Upper lobe of left lung (tissue), 6 donors: Measurements from ENCODE around the gene LRRC18. TPM values are rescaled to one million over a fixed set of nuclear protein-coding genes. Genes with fewer than 3 reads are reported as not detected.

Experiments used
- ATAC-seq, 2 donors: fragments of 200-7000 bp; cut with Tn5 transposase; one replicate each; pipeline ENCODE4 v1.9.1; 2022; ENCODE audit warnings: mild to moderate bottlenecking in 2 of 2, moderate library complexity in 2 of 2; ENCODE audit not compliant: low FRiP score in 2 of 2
- DNase-seq, 2 donors: peaks; one replicate each; pipeline ENCODE4 v3.0.0-alpha.2; 2019 to 2020
- H3K27ac ChIP-seq, 4 donors: fragments of 200-600 bp; sonication (generic); one replicate each; pipeline ENCODE4 v1.5.1; 2016 to 2019
- H3K27me3 ChIP-seq, 4 donors: fragments of 200-600 bp; sonication (generic); one replicate each; pipeline ENCODE4 v1.5.1; 2017 to 2019
- H3K36me3 ChIP-seq, 4 donors: fragments of 200-600 bp; sonication (generic); one replicate each; pipeline ENCODE4 v1.5.1; 2016 to 2019
- H3K4me1 ChIP-seq, 4 donors: fragments of 200-600 bp; sonication (generic); one replicate each; pipeline ENCODE4 v1.5.1; 2018 to 2019
- H3K4me3 ChIP-seq, 4 donors: fragments of 200-600 bp; sonication (generic); one replicate each; pipeline ENCODE4 v1.5.1; 2017 to 2019; ENCODE audit warnings: mild to moderate bottlenecking in 2 of 4, moderate library complexity in 1 of 4
- H3K9me3 ChIP-seq, 4 donors: fragments of 200-600 bp; sonication (generic); one replicate each; pipeline ENCODE4 v1.5.1; 2018 to 2019
- EP300 ChIP-seq, 4 donors: sonication (generic); formaldehyde crosslinking; IDR thresholded peaks; one replicate each; pipeline ENCODE4 v1.5.1; 2017; ENCODE audit warnings: antibody characterized with exemption in 4 of 4, control low read depth in 2 of 4
- POLR2A ChIP-seq, 4 donors: fragments of 450-650 bp; IDR thresholded peaks; one replicate each; pipeline ENCODE4 v1.5.1; 2016 to 2017; ENCODE audit warnings: antibody characterized with exemption in 4 of 4, mild to moderate bottlenecking in 2 of 4
- POLR2AphosphoS5 ChIP-seq, 2 donors: sonication (generic); formaldehyde crosslinking; IDR thresholded peaks; one replicate each; pipeline ENCODE4 v1.5.1; 2017; ENCODE audit warnings: antibody characterized with exemption in 2 of 2
- WGBS, 2 donors: methylation state at CpG; one replicate each; pipeline ENCODE4 v1.1.5; 2017 to 2018; 5-methylcytosine and 5-hydroxymethylcytosine counted together
- total RNA-seq, 6 donors: library from RNA; depleted of rRNA in 4 of 6; stranded (reverse); fragments of >200 nt in 4 of 6; gene quantifications; one replicate each; pipeline versions ENCODE4 v1.1.0 to v1.2.1, GENCODE V29; 2016 to 2021
- TF ChIP-seq, protein P1 (sequence below), 6 experiments: fragments of 450-650 bp in 4 of 6; fragments of 200-600 bp in 2 of 6; sonication (generic) in 2 of 6; IDR thresholded peaks; one replicate each; pipeline ENCODE4 v1.5.1; 2016 to 2019; ENCODE audit warnings: antibody characterized with exemption in 6 of 6
- donor health status: DM: no; HTN: no; CAD: no; lungs with moderate emphysema.
- donor health status: DM: no; HTN: yes; CAD: no; lungs with severe emphysema.

The LRRC18 gene
- total RNA-seq, 6 donors from 2014 or later, result 0.43 to 13.6 (median 2.2) TPM; not detected in 1

DNA sequence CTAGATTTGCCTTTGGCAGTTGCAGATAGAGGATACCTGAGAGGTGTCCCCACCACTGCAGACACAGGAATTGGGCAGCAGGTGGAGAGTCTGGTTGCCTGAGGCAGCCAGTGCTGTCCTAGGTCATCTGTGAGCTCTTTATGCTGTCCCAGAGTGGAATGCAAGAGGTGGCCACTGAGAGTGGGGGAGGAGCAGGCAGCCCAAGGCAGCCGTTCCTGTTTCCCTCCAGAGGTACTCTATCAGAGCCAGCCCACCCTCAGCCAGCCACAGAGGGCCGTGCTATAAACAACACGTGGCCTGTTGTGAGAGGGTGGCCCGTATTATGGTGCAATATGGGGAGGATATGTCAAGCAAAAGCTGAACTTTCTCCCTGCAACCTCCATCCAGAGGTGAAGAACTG is 8.5 kb downstream of the LRRC18 start:
- Histone ChIP-seq H3K27me3 (no peaks in the 10 kb centered on the region), H3K4me1 (no peaks in the 10 kb centered on the region), H3K36me3 (no peaks in the 10 kb centered on the region), H3K4me3 (no peak overlapping the region), H3K27ac (no peak overlapping the region), H3K9me3 (no peaks in the 10 kb centered on the region)
- WGBS, 2 donors, result 40 to 44% methylated on average over 4 of the region's 4 CpGs
- no peak for ATAC-seq
- TF ChIP-seq POLR2AphosphoS5 (IDR thresholded peaks at IDR 0.05), result no peak
- TF ChIP-seq EP300 (IDR thresholded peaks at IDR 0.05), result no peak
- TF ChIP-seq, protein P1, sequence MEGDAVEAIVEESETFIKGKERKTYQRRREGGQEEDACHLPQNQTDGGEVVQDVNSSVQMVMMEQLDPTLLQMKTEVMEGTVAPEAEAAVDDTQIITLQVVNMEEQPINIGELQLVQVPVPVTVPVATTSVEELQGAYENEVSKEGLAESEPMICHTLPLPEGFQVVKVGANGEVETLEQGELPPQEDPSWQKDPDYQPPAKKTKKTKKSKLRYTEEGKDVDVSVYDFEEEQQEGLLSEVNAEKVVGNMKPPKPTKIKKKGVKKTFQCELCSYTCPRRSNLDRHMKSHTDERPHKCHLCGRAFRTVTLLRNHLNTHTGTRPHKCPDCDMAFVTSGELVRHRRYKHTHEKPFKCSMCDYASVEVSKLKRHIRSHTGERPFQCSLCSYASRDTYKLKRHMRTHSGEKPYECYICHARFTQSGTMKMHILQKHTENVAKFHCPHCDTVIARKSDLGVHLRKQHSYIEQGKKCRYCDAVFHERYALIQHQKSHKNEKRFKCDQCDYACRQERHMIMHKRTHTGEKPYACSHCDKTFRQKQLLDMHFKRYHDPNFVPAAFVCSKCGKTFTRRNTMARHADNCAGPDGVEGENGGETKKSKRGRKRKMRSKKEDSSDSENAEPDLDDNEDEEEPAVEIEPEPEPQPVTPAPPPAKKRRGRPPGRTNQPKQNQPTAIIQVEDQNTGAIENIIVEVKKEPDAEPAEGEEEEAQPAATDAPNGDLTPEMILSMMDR (IDR thresholded peaks at IDR 0.05), result no peak
- no peak for TF ChIP-seq POLR2A (IDR thresholded peaks at IDR 0.05)
- no peak for DNase-seq

DNA sequence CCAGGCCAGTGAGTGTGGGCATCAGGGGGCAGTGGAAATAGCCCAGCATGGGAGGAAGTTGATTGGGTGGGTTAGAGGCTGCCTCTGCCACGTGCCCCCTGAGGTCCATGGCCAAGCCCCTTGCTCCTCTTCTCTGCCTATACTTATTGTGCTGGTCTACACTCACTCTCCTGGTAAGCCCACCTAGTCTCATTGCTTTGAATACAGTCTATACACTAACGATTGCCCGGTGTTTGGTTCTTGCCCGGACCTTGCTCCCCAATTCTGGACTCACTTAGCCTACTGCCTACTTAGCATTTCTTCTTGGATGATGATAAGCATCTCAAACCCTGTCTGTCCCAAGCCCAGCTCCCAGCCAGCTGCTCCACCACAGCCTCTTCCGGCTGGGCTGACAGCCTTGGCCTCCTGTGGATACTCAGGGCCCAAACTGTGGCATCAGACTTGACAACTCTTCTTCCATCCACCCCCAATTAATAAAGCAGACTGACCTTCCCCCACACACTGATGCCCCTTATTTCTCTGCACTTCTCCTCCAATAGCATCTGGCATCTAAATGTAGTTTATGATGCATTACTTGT is 10.1 kb downstream of the LRRC18 start:
- no peak for TF ChIP-seq EP300 (IDR thresholded peaks at IDR 0.05)
- no peak for TF ChIP-seq POLR2AphosphoS5 (IDR thresholded peaks at IDR 0.05)
- no peak for TF ChIP-seq POLR2A (IDR thresholded peaks at IDR 0.05)
- TF ChIP-seq, protein P1 (IDR thresholded peaks at IDR 0.05), result no peak
- Histone ChIP-seq H3K4me3 (no peak overlapping the region), H3K9me3 (no peaks in the 10 kb centered on the region), H3K36me3 (no peaks in the 10 kb centered on the region), H3K27ac (no peak overlapping the region), H3K4me1 (no peaks in the 10 kb centered on the region), H3K27me3 (no peaks in the 10 kb centered on the region)
- peak in 1 of 2 donors; percentile 4 for ATAC-seq
- 66 to 73% methylated on average over 5 of the region's 5 CpGs for WGBS, 2 donors
- DNase-seq, result no peak

DNA sequence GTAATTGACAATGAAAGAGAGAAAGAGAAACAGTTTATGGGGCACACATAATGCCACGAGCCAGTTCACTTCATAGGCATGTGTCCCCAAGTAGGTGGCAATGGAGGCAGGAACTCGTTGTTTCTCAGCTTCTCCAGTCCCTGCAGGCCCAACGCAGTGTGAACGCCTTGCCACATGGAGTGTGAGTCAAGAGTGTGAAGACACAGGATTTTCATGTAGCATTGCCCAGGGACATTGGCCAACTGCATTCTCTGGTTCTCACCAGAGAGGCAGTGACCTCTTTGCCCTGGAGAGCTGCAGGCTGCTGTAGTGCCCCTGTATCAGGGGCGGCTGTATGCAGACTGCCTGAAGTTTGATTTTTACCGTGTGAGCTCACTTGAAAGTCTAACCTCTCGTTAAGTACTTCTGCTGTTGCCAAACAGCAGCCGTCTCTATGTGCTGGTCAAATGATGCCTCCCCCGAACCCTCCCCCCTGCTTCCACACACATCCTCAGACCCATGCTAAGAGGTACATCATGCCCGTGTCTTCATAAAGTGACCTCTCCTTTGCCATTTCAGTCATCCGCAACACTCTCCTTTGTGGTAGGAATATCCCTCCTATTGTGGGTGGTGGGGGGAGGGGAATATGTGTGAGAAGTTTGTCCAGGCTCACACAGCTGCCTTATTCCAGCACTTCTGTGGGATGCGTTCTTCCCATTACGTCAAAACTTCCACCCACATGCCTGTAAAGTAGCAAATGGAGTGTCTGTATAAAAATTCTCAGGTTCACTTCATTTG is 12.7 kb downstream of the LRRC18 start:
- Histone ChIP-seq H3K27ac (no peak overlapping the region), H3K27me3 (no peaks in the 10 kb centered on the region), H3K9me3 (no peaks in the 10 kb centered on the region), H3K36me3 (no peaks in the 10 kb centered on the region), H3K4me1 (no peaks in the 10 kb centered on the region), H3K4me3 (no peak overlapping the region)
- ATAC-seq, result no peak
- TF ChIP-seq EP300 (IDR thresholded peaks at IDR 0.05) (no peak), POLR2A (IDR thresholded peaks at IDR 0.05) (no peak), POLR2AphosphoS5 (IDR thresholded peaks at IDR 0.05) (no peak)
- TF ChIP-seq, protein P1 (IDR thresholded peaks at IDR 0.05), result no peak
- WGBS, 2 donors, result 70 to 73% methylated on average over 10 to 13 of the region's 13 CpGs
- DNase-seq, result no peak

DNA sequence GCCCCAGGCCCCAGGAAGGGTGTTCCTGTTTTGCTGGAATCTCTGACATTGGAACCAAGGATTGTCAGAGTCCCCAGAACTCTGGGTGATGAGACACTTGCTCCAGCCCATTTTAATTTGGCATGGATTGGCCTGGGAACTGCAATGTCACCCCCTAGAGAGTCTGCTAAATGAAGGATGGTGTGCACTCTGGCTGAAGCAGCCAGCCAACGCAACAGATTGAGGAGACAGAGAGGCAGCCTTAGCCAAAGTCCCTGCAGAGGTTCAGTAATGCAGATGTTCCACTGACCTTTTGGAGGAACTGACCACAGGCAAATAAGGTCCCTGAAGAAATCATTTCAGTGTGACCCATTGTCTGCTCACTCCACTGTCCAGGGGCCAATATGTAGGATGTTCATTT is 13.4 kb downstream of the LRRC18 start:
- H3K4me3 ChIP-seq, result no peak overlapping the region
- no peaks in the 10 kb centered on the region for H3K9me3 ChIP-seq
- DNase-seq, result no peak
- H3K4me1 ChIP-seq, result no peaks in the 10 kb centered on the region
- H3K27me3 ChIP-seq, result no peaks in the 10 kb centered on the region
- TF ChIP-seq POLR2A (IDR thresholded peaks at IDR 0.05) (no peak), POLR2AphosphoS5 (IDR thresholded peaks at IDR 0.05) (no peak), EP300 (IDR thresholded peaks at IDR 0.05) (no peak)
- TF ChIP-seq, protein P1 (IDR thresholded peaks at IDR 0.05), result no peak
- WGBS, 2 donors, result 89 to 92% methylated on average over 1 of the region's 1 CpG
- no peak overlapping the region for H3K27ac ChIP-seq
- H3K36me3 ChIP-seq, result no peaks in the 10 kb centered on the region
- no peak for ATAC-seq
